Femur (tissue), 1 donor: ENCODE measurements around the gene ETV2.
"Not testable (repeated sequence)": the region's sequence is repeated elsewhere in the genome, so short reads cannot be mapped to it uniquely, and the experiment has no call there.

Experiments used
- DNase-seq: peaks from one replicate; pipeline ENCODE4 v3.0.0-alpha.2; 2017

Gene ETV2

DNA sequence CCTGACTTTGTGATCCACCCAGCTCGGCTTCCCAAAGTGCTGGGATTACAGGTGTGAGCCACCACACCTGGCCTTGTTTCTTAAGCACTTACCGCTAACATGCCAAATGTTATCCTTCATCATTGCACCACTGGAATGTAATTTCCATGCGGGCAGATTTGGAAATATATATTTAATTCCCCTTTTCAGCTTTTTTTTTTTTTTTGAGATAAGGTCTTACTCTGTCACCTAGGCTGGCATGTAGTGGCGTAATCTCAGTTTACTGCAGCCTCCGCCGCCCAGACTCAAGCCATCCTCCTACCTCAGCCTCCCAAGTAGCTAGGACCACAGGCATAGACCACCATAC, 20.4 kb downstream of the ETV2 start:
- no peak for DNase-seq

- no peak for DNase-seq
Observed at GRCh38 chr19:35663981-35664380, 22.4 kb downstream of the ETV2 start.

DNA sequence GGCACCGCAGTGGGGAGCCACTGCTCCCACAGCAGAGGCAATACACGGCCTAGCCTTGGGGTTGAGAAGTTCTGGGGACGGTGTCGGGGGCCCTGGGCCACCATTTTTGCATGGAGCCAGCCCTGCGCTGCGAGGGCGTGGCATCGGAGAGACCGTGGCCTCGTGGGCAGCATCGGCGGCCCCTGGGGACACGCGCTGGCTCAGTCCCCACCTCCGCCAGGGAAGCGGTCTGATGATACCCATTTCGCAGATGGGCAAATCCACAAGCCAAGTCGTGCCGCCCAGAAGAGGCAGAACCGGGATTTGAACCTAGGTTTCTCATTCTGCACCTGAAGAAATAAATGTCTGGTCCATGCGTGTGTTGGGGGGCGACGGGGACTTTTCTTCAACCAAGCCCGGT, 23.6 kb downstream of the ETV2 start:
- DNase-seq, result no peak

- DNase-seq, result no peak
Observed at GRCh38 chr19:35665604-35666003, 24.1 kb downstream of the ETV2 start.

- no peak for DNase-seq
Observed at GRCh38 chr19:35666251-35666913, 24.8 kb downstream of the ETV2 start, which contains the start of gene UPK1A. TSS of gene UPK1A (plus strand) at chr19:35666517. CDS start at chr19:35666813, 296 bp downstream.

DNA sequence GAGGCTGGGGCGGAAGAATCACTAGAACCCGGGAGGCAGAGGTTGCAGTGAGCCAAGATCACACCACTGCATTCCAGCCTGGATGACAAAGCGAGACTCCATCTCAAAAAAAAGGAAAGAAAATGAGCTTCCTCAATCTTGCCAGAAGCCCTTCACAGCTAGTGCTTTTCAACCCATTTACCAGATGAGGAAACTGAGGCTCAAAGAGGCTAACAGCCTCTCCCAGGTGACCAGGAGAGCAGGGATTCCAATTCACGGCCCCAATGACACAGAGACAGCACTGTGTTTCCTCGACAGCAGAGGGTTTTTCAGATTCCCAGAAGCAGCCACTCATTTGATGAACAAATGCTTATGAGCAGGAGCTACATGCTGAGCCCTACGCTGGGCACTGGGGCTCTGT, 28.0 kb downstream of the ETV2 start:
- no peak for DNase-seq

- no peak for DNase-seq
Observed at GRCh38 chr19:35669974-35670373, 28.4 kb downstream of the ETV2 start.

- DNase-seq, result no peak
Observed at GRCh38 chr19:35670686-35671085, 29.1 kb downstream of the ETV2 start.

GRCh38 chr19:35671818-35672217, 30.3 kb downstream of the ETV2 start:
- DNase-seq, result no peak

DNA sequence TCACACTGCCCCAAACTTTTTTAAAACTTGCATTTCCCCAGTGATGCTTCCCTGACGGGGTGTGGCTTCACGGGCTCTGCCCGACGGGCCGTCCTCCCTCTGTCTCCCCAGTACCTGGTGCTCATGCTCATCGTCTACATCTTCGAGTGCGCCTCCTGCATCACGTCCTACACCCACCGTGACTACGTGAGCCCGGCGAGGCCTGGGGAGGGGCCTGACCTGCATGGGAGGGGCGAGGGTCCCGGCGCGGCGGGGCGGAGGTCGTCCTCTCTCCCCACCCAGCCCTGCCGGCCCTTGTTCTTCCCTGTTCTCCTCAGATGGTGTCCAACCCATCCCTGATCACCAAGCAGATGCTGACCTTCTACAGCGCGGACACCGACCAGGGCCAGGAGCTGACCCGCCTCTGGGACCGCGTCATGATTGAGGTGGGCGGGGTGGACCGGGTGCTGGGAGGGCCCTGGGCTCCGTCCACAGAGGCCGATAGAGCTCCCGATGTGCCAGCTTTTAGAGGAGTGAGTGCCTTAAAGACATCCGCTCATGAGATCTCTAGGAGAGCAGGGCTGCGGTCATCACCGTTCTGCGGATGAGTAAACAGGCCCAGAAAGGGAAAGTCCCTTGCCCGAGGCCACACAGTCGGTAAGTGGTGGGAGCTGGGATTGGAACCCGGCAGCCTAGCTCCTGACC, 31.7 kb downstream of the ETV2 start:
- no peak for DNase-seq

GRCh38 chr19:35675589-35676140, 34.1 kb downstream of the ETV2 start:
- DNase-seq, result no peak

GRCh38 chr19:35689836-35690235, 48.3 kb downstream of the ETV2 start:
- DNase-seq, result no peak

DNA sequence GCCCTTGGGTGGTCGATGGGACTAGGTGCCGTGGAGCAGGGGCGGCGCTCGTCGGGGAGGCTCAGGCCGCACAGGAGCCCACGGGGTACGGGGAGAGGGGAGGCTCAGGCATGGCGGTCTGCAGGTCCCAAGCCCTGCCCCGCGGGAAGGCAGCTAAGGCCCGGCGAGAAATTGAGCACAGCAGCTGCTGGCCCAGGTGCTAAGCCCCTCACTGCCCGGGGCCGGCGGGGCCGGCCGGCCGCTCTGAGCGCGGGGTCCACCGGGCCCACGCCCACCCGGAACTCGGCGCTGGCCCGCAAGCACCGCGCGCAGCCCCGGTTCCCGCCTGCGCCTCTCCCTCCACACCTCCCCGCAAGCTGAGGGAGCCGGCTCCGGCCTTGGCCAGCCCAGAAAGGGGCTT, 49.6 kb downstream of the ETV2 start:
- DNase-seq, result not testable (repeated sequence)

DNA sequence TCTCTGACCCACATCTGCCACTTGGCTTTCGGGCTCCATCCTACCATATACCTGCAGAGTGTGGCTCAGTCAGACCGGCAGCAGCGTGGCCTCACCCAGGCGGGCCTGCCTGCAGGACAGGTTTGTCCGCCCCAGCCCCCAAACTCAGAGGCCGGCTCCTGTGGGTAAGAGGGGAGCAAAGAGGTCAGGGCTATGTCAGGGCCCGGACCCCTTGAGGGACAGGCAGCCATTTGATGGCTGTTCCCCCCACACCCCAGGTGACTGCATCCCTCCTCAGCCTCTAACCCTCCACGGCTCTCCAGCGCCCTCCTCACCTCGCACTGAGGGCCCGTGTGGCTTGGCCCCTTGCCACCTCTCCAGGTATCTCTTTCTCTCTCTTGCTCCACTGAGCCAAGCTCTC, 50.5 kb downstream of the ETV2 start:
- DNase-seq, result no peak

GRCh38 chr19:35693422-35693821, 51.9 kb downstream of the ETV2 start:
- no peak for DNase-seq

GRCh38 chr19:35693835-35694599, 52.5 kb downstream of the ETV2 start:
- DNase-seq, result peak; percentile 90
